ENCODE results near the gene TUBB. TPM values are rescaled to one million over a fixed set of nuclear protein-coding genes. Genes with fewer than 3 reads are reported as not detected.

The TUBB gene
- polyA plus RNA-seq, 2 of the 4 experiments (the other 2 are of a cell fraction): 691 to 1,044 TPM

- CTCF ChIA-PET: interaction anchor here (0.7 to 4.9 kb wide), 4 partner anchors 10 to 425 kb away, joined by 3 to 22 read pairs (median 10); no protein-coding TSS in a partner anchor
- TF ChIP-seq KDM1A (IDR thresholded peaks at IDR 0.05; ENCODE audit: low read depth) (no peak), FOSL2 (IDR thresholded peaks at IDR 0.05) (no peak), FOSL2 (CRISPR knock-in tag; IDR thresholded peaks at IDR 0.05) (no peak), BHLHE40 (IDR thresholded peaks at IDR 0.05; ENCODE audit: low read depth, low read length) (no peak), ATOH8 (CRISPR knock-in tag; IDR thresholded peaks at IDR 0.05; ENCODE audit: low read depth) (no peak), NR3C1 (IDR thresholded peaks at IDR 0.05) (no peak), RCOR1 (IDR thresholded peaks at IDR 0.05; ENCODE audit: low read depth, low read length) (no peak), POLR2A (IDR thresholded peaks at IDR 0.05; ENCODE audit: low read length) (no peak), FOSB (CRISPR knock-in tag; IDR thresholded peaks at IDR 0.05) (no peak), JUNB (IDR thresholded peaks at IDR 0.05) (no peak)
- H3K4me2 ChIP-seq: no peak overlapping the region
- no peak for ATAC-seq
- POLR2A ChIA-PET: no interaction called here
- H3K4me1 ChIP-seq: peaks cover 32% of the 10 kb centered on the region
- H3K9me3 ChIP-seq: no peaks in the 10 kb centered on the region
- WGBS (ENCODE audit: missing lambda C conversion rate): 91% methylated on average over 7 of the region's 7 CpGs
- no peak overlapping the region for H3K27ac ChIP-seq
- no peak for DNase-seq (ENCODE audit: low read depth in 1 of 2, low spot score in 1 of 2)
- no peak overlapping the region for H3K4me3 ChIP-seq
- no peak for FAIRE-seq
These were observed 7.7 kb upstream of the TUBB start for GRCh38 chr6:30712441-30712945.

DNA sequence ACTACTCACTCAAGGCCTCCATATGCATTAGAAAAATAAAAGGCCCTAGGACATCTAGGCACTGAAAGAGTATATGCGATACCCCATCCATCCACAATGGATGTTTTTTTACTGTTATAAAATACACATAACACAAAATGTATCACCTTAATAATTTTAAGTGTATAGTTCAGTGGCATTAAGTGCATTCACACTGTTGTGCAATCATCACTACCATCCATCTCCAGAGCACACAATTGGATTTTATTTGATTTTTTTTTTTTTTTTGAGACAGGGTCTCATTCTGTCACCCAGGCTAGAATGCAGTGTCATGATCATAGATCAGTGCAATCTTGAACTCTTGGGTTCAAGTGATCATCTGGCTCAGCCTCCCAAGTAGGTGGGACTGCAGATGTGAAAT is 5.9 kb upstream of the TUBB start:
- POLR2A ChIA-PET: no interaction called here
- CTCF ChIA-PET: no interaction called here
- Histone ChIP-seq H3K27ac (no peak overlapping the region), H3K4me2 (no peak overlapping the region), H3K4me1 (peaks cover 29% of the 10 kb centered on the region), H3K9me3 (no peaks in the 10 kb centered on the region), H3K4me3 (no peak overlapping the region)
- ATAC-seq (no peak), FAIRE-seq (no peak), DNase-seq (ENCODE audit: low read depth in 1 of 2, low spot score in 1 of 2) (no peak)
- 100% methylated on average over 1 of the region's 1 CpG for whole genome bisulfite sequencing (ENCODE audit: missing lambda C conversion rate)
- TF ChIP-seq MAZ (IDR thresholded peaks at IDR 0.05; ENCODE audit: borderline replicate concordance, low read depth, low read length) (no peak), EP300 (IDR thresholded peaks at IDR 0.05) (no peak), NFE2L2 (conservative IDR thresholded peaks at IDR 0.05; ENCODE audit: low read length) (no peak), CHD2 (IDR thresholded peaks at IDR 0.05; ENCODE audit: low read length, partially characterized antibody) (no peak), HOXB13 (CRISPR knock-in tag; IDR thresholded peaks at IDR 0.05; ENCODE audit: low read depth) (no peak), ZNF302 (CRISPR knock-in tag; IDR thresholded peaks at IDR 0.05) (no peak), TFCP2L1 (CRISPR knock-in tag; IDR thresholded peaks at IDR 0.05) (no peak), KDM1A (IDR thresholded peaks at IDR 0.05; ENCODE audit: low read depth) (no peak), NR3C1 (IDR thresholded peaks at IDR 0.05) (no peak), FOSL2 (IDR thresholded peaks at IDR 0.05) (no peak), FOSL2 (CRISPR knock-in tag; IDR thresholded peaks at IDR 0.05) (no peak), HOXB5 (CRISPR knock-in tag; IDR thresholded peaks at IDR 0.05) (no peak), HEYL (CRISPR knock-in tag; IDR thresholded peaks at IDR 0.05) (no peak), CHD4 (IDR thresholded peaks at IDR 0.05; ENCODE audit: borderline replicate concordance) (no peak), SMC3 (IDR thresholded peaks at IDR 0.05) (no peak), EHF (CRISPR knock-in tag; IDR thresholded peaks at IDR 0.05) (no peak)

DNA sequence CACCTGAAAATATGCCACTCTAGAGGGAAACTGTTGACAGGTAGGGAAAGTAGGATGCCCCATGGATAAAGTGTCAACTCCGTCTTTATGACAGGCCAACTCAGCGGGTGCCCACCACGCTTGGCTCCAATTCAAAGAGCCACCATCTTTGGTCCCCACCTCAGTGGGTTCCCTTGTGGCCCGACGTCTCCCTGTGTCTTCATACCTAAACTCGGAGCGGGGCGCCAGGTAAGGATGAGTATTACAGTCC is 3.3 kb upstream of the TUBB start:
- ATAC-seq: no peak; a peak in 1 of 6 replicates
- TF ChIP-seq HOXB13 (CRISPR knock-in tag; IDR thresholded peaks at IDR 0.05; ENCODE audit: low read depth) (0 out of 2 replicates have a peak, but pooled peaks have one; percentile 43), RNF2 (IDR thresholded peaks at IDR 0.05; ENCODE audit: borderline replicate concordance, low read depth) (no peak), ZC3H11A (IDR thresholded peaks at IDR 0.05) (no peak), HOXB5 (CRISPR knock-in tag; IDR thresholded peaks at IDR 0.05) (no peak)
- DNase-seq (ENCODE audit: low read depth in 1 of 2, low spot score in 1 of 2): no peak
- CTCF ChIA-PET: interaction anchor here (0.8 to 18.8 kb wide), 6 partner anchors 10 to 39 kb away, joined by 3 to 539 read pairs (median 3); partner anchors contain the start of gene DHX16
- FAIRE-seq: no peak
- POLR2A ChIA-PET: interaction anchor here (0.6 to 1.4 kb wide), 13 partner anchors 9 to 102 kb away, joined by 3 to 12 read pairs (median 4); partner anchors contain the start of genes FLOT1, MRPS18B, NRM and PPP1R10
- H3K9me3 ChIP-seq: no peaks in the 10 kb centered on the region
- H3K4me1 ChIP-seq: peaks cover 22% of the 10 kb centered on the region
- peak overlapping the region; percentile 87 for H3K4me2 ChIP-seq
- peak overlapping the region; percentile 63 for H3K4me3 ChIP-seq
- WGBS (ENCODE audit: missing lambda C conversion rate): 0% methylated on average over 8 of the region's 8 CpGs
- peak overlapping the region; percentile 95 to 97 for H3K27ac ChIP-seq

All from A549 (cell line).